H1 (cell line): ENCODE data around the gene TACC2. TPM values are rescaled to one million over a fixed set of nuclear protein-coding genes. Genes with fewer than 3 reads are reported as not detected.

Experiments used
- CTBP2 ChIP-seq: IDR thresholded peaks from 2 replicates; pipeline ENCODE4 v1.7.0; 2011; ENCODE audit warnings: borderline replicate concordance, mild to moderate bottlenecking, moderate library complexity, mixed read lengths, low read length; ENCODE audit not compliant: insufficient read depth, insufficient read length
- SP1 ChIP-seq: IDR thresholded peaks from 2 replicates; pipeline ENCODE4 v1.6.1; 2011; ENCODE audit warnings: low read depth, low read length
- ZNF274 ChIP-seq: IDR thresholded peaks from 2 replicates; pipeline ENCODE4 v1.7.0; 2012; ENCODE audit warnings: low read length, borderline replicate concordance; ENCODE audit errors: extremely low read depth
- polyA plus RNA-seq, 7 experiments: library from polyadenylated mRNA; depleted of rRNA in 3 of 7; stranded (reverse) in 5 of 7; unstranded in 2 of 7; fragments of >200 nt in 5 of 7; fragments of 200-250 nt in 2 of 7; gene quantifications; 1 replicate in 5 of 7; 2 replicates in 1 of 7; 4 replicates in 1 of 7; pipeline versions ENCODE4 v1.2.1 to v1.2.3, GENCODE V29; 2011 to 2013; ENCODE audit warnings: missing spikeins in 2 of 7, mixed read lengths in 2 of 7
- total RNA-seq: library from RNA; stranded (reverse); fragmentation: NEBNext Ultra II Directional; extraction: Animal tissue kit (Norgen Biotek cat#: 25700); gene quantifications from 2 replicates; pipeline ENCODE4 v1.2.1, GENCODE V29; 2021

Gene TACC2
- total and polyA plus RNA-seq, 2 of the 8 experiments (the other 6 are each of a cell fraction or from before 2014, with no cell fraction given), result 21.2 to 46.6 TPM

DNA sequence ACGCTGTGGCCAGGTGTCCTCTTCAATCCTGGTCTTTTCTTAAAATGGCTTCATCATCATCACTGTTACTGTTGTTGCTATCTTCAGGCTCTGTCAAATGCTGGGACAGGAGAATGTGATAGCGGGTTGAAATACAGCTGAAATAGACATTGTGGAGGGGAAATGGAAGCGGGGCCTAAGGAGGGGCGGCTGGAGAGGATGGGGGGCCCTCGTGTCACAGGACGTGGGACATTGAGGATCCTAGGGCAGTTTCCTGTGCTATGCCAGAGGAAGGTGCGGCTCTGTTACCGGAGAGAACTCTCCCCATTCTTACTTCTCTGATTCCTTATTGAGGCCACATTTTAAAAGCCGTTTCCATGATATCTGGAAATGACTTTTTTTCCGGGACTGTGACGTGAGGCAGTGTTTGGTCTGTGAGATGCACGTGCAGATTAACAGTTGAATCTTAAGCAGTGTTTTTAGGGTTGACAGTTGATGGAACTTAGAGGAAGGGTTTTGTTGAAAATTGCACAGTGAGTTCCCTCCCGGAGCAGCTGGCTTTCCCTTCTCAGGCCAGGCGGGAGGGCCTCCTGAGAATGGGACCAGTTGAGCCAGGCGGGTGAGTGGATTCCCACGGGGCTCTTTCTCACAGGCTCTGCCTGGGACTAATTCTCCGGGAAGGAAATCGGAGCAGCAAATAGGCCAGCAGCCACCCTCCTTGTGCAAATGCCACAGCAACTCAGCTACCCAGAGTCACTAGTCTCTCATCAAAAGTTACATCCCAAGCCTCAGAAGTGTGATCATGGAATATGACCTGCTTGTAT, 125.2 kb downstream of the TACC2 start (continued):
- TF ChIP-seq SP1 (no peak), CTBP2 (no peak), ZNF274 (no peak)
